SH-SY5Y (cell line): ENCODE results near the gene SMYD3.

Experiments used
- GATA2 ChIP-seq: IDR thresholded peaks from 2 replicates; pipeline ENCODE4 v1.6.1; 2011; ENCODE audit warnings: mild to moderate bottlenecking, low read depth, low read length
- GATA3 ChIP-seq: IDR thresholded peaks from 2 replicates; pipeline ENCODE4 v1.6.1; 2011; ENCODE audit warnings: low read depth, mild to moderate bottlenecking, low read length, moderate library complexity

- no peak for TF ChIP-seq GATA2
- no peak for TF ChIP-seq GATA3
Measured at GRCh38 chr1:245788886-245789285, 718.2 kb downstream of the SMYD3 start.
